Upper lobe of left lung (tissue), 6 donors: ENCODE data around the gene CHRNB4. TPM values are rescaled to one million over a fixed set of nuclear protein-coding genes. Genes with fewer than 3 reads are reported as not detected.

Source experiments
- ATAC-seq, 2 donors: fragments of 200-7000 bp; cut with Tn5 transposase; one replicate each; pipeline ENCODE4 v1.9.1; 2022; ENCODE audit warnings: mild to moderate bottlenecking in 2 of 2, moderate library complexity in 2 of 2; ENCODE audit not compliant: low FRiP score in 2 of 2
- DNase-seq, 2 donors: peaks; one replicate each; pipeline ENCODE4 v3.0.0-alpha.2; 2019 to 2020
- H3K27ac ChIP-seq, 4 donors: fragments of 200-600 bp; sonication (generic); one replicate each; pipeline ENCODE4 v1.5.1; 2016 to 2019
- H3K27me3 ChIP-seq, 4 donors: fragments of 200-600 bp; sonication (generic); one replicate each; pipeline ENCODE4 v1.5.1; 2017 to 2019
- H3K36me3 ChIP-seq, 4 donors: fragments of 200-600 bp; sonication (generic); one replicate each; pipeline ENCODE4 v1.5.1; 2016 to 2019
- H3K4me1 ChIP-seq, 4 donors: fragments of 200-600 bp; sonication (generic); one replicate each; pipeline ENCODE4 v1.5.1; 2018 to 2019
- H3K4me3 ChIP-seq, 4 donors: fragments of 200-600 bp; sonication (generic); one replicate each; pipeline ENCODE4 v1.5.1; 2017 to 2019; ENCODE audit warnings: mild to moderate bottlenecking in 2 of 4, moderate library complexity in 1 of 4
- H3K9me3 ChIP-seq, 4 donors: fragments of 200-600 bp; sonication (generic); one replicate each; pipeline ENCODE4 v1.5.1; 2018 to 2019
- CTCF ChIP-seq, 6 experiments: fragments of 450-650 bp in 4 of 6; fragments of 200-600 bp in 2 of 6; sonication (generic) in 2 of 6; IDR thresholded peaks; one replicate each; pipeline ENCODE4 v1.5.1; 2016 to 2019; ENCODE audit warnings: antibody characterized with exemption in 6 of 6
- EP300 ChIP-seq, 4 donors: sonication (generic); formaldehyde crosslinking; IDR thresholded peaks; one replicate each; pipeline ENCODE4 v1.5.1; 2017; ENCODE audit warnings: antibody characterized with exemption in 4 of 4, control low read depth in 2 of 4
- POLR2A ChIP-seq, 4 donors: fragments of 450-650 bp; IDR thresholded peaks; one replicate each; pipeline ENCODE4 v1.5.1; 2016 to 2017; ENCODE audit warnings: antibody characterized with exemption in 4 of 4, mild to moderate bottlenecking in 2 of 4
- POLR2AphosphoS5 ChIP-seq, 2 donors: sonication (generic); formaldehyde crosslinking; IDR thresholded peaks; one replicate each; pipeline ENCODE4 v1.5.1; 2017; ENCODE audit warnings: antibody characterized with exemption in 2 of 2
- WGBS, 2 donors: methylation state at CpG; one replicate each; pipeline ENCODE4 v1.1.5; 2017 to 2018; 5-methylcytosine and 5-hydroxymethylcytosine counted together
- total RNA-seq, 6 donors: library from RNA; depleted of rRNA in 4 of 6; stranded (reverse); fragments of >200 nt in 4 of 6; gene quantifications; one replicate each; pipeline versions ENCODE4 v1.1.0 to v1.2.1, GENCODE V29; 2016 to 2021
- donor health status: DM: no; HTN: no; CAD: no; lungs with moderate emphysema.
- donor health status: DM: no; HTN: yes; CAD: no; lungs with severe emphysema.

Gene CHRNB4
- total RNA-seq, 6 donors from 2014 or later: not detected

- peaks cover 14 to 16% (median 14%) of the 10 kb centered on the region in 4 donors for H3K4me1 ChIP-seq
- H3K4me3 ChIP-seq: no peak overlapping the region
- DNase-seq: peak in 1 of 2 donors; percentile 83
- ATAC-seq: peak; percentile 82 to 83
- peaks cover 0 to 32% (median 13%) of the 10 kb centered on the region in 4 donors for H3K27me3 ChIP-seq
- TF ChIP-seq EP300 (IDR thresholded peaks at IDR 0.05) (no peak), CTCF (IDR thresholded peaks at IDR 0.05) (peak; percentile 63 to 81 (median 74))
- no peaks in the 10 kb centered on the region for H3K9me3 ChIP-seq
- H3K27ac ChIP-seq: no peak overlapping the region
- 23 to 32% methylated on average over 8 of the region's 8 CpGs for WGBS, 2 donors
- H3K36me3 ChIP-seq: no peaks in the 10 kb centered on the region
Observed at GRCh38 chr15:78618490-78618934, 22.5 kb downstream of the CHRNB4 start.

GRCh38 chr15:78618064-78618463 lies 22.9 kb downstream of the CHRNB4 start:
- no peak overlapping the region for H3K4me3 ChIP-seq
- 80 to 85% methylated on average over 8 of the region's 8 CpGs for WGBS, 2 donors
- peaks cover 0 to 32% (median 13%) of the 10 kb centered on the region in 4 donors for H3K27me3 ChIP-seq
- TF ChIP-seq POLR2A (IDR thresholded peaks at IDR 0.05) (no peak), POLR2AphosphoS5 (IDR thresholded peaks at IDR 0.05) (no peak), EP300 (IDR thresholded peaks at IDR 0.05) (no peak), CTCF (IDR thresholded peaks at IDR 0.05) (no peak)
- no peaks in the 10 kb centered on the region for H3K36me3 ChIP-seq
- H3K27ac ChIP-seq: no peak overlapping the region
- DNase-seq (peak in 1 of 2 donors; percentile 14), ATAC-seq (no peak)
- peaks cover 14 to 16% (median 14%) of the 10 kb centered on the region in 4 donors for H3K4me1 ChIP-seq
- no peaks in the 10 kb centered on the region for H3K9me3 ChIP-seq

GRCh38 chr15:78617516-78617915 lies 23.5 kb downstream of the CHRNB4 start:
- Histone ChIP-seq H3K4me1 (peaks cover 14 to 16% (median 14%) of the 10 kb centered on the region in 4 donors), H3K27ac (no peak overlapping the region), H3K4me3 (no peak overlapping the region), H3K9me3 (no peaks in the 10 kb centered on the region), H3K27me3 (peaks cover 0 to 32% (median 13%) of the 10 kb centered on the region in 4 donors), H3K36me3 (no peaks in the 10 kb centered on the region)
- TF ChIP-seq POLR2AphosphoS5 (IDR thresholded peaks at IDR 0.05): no peak
- TF ChIP-seq CTCF (IDR thresholded peaks at IDR 0.05): no peak
- TF ChIP-seq POLR2A (IDR thresholded peaks at IDR 0.05): no peak
- TF ChIP-seq EP300 (IDR thresholded peaks at IDR 0.05): no peak
- peak in 1 of 2 donors; percentile 15 for DNase-seq
- 73 to 74% methylated on average over 4 to 5 of the region's 5 CpGs for WGBS, 2 donors
- ATAC-seq: no peak

GRCh38 chr15:78617076-78617475 lies 23.9 kb downstream of the CHRNB4 start:
- DNase-seq: peak in 1 of 2 donors; percentile 21
- H3K4me1 ChIP-seq: peaks cover 14 to 16% (median 14%) of the 10 kb centered on the region in 4 donors
- H3K27me3 ChIP-seq: peaks cover 0 to 30% (median 13%) of the 10 kb centered on the region in 4 donors
- no peak overlapping the region for H3K4me3 ChIP-seq
- H3K27ac ChIP-seq: no peak overlapping the region
- TF ChIP-seq POLR2AphosphoS5 (IDR thresholded peaks at IDR 0.05): no peak
- TF ChIP-seq CTCF (IDR thresholded peaks at IDR 0.05): no peak
- TF ChIP-seq POLR2A (IDR thresholded peaks at IDR 0.05): no peak
- TF ChIP-seq EP300 (IDR thresholded peaks at IDR 0.05): no peak
- peak in 1 of 2 donors; percentile 24 for ATAC-seq
- WGBS, 2 donors: 60 to 62% methylated on average over 6 to 7 of the region's 7 CpGs
- H3K9me3 ChIP-seq: no peaks in the 10 kb centered on the region
- no peaks in the 10 kb centered on the region for H3K36me3 ChIP-seq

GRCh38 chr15:78616506-78616905 lies 24.5 kb downstream of the CHRNB4 start:
- DNase-seq: peak in 1 of 2 donors; percentile 8
- H3K9me3 ChIP-seq: no peaks in the 10 kb centered on the region
- H3K27me3 ChIP-seq: peaks cover 0 to 26% (median 13%) of the 10 kb centered on the region in 4 donors
- H3K4me3 ChIP-seq: no peak overlapping the region
- no peak for TF ChIP-seq POLR2AphosphoS5 (IDR thresholded peaks at IDR 0.05)
- no peak for TF ChIP-seq POLR2A (IDR thresholded peaks at IDR 0.05)
- no peak for TF ChIP-seq EP300 (IDR thresholded peaks at IDR 0.05)
- no peak for TF ChIP-seq CTCF (IDR thresholded peaks at IDR 0.05)
- H3K27ac ChIP-seq: no peak overlapping the region
- H3K4me1 ChIP-seq: peaks cover 14 to 16% (median 14%) of the 10 kb centered on the region in 4 donors
- 91 to 93% methylated on average over 2 of the region's 2 CpGs for WGBS, 2 donors
- ATAC-seq: peak in 1 of 2 donors; percentile 31
- no peaks in the 10 kb centered on the region for H3K36me3 ChIP-seq
